ENCODE results near the gene UBTD1.
A peak's percentile ranks its signal among the peaks of the same experiment; 100 is the strongest.

UBTD1 gene

DNA sequence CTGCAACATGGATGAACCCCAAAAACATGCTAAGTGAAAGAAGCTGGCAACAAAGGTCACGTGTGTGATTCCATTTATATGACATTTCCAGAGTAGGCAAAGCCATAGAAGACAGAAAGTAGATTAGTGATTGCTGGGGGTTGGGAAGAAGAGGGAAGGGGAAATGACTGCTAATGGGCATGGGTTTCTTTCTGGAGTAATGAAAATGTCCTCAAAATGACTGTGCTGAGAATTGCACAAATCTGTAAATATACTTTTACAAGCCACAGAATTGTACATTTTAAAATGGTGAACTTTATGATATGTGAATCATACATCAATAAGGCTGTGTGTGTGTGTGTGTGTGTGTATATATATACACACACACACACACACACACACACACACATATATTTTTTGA, 16.3 kb upstream of the UBTD1 start:
- no peak for FAIRE-seq
- no peak for DNase-seq (ENCODE audit: low spot score)

DNA sequence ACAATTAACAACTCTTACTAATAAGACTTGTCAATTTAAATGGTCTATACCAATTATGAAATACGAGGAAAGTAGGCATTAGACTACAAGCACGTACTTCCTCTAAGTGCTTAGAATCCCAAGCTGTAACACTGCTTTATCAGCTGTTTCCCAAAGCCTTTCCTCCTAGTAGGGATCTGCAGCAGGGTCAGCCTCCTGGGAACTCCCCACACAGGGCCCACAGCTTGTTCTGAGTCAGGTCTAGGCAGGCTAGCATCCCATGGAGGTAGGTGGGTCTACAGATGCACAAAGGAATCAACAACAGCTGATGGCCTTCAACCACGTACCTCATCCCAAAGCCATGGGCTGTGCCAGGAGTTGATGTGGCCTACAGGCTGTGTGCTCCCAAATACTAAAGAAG, 15.2 kb upstream of the UBTD1 start:
- no peak for FAIRE-seq
- DNase-seq (ENCODE audit: low spot score), result no peak

DNA sequence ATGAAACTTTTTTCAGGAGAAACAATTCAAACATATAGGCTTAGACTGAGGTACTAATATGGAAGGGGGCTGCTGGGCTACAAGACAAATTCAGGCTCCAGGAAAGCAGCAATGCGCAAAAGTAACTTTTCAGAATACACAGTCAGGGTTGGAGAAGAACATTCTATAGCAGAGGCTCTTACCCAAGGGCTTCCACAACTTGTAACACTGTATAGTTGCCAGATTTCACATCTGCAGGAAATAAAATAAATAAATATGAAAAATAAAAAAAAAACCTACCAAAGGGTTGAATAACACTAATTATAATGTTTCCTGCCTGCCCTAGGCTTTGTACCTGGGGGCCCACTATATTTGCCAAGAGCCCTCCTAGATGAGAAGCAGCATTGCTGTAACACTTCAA, 14.8 kb upstream of the UBTD1 start:
- FAIRE-seq, result no peak
- no peak for DNase-seq (ENCODE audit: low spot score)

DNA sequence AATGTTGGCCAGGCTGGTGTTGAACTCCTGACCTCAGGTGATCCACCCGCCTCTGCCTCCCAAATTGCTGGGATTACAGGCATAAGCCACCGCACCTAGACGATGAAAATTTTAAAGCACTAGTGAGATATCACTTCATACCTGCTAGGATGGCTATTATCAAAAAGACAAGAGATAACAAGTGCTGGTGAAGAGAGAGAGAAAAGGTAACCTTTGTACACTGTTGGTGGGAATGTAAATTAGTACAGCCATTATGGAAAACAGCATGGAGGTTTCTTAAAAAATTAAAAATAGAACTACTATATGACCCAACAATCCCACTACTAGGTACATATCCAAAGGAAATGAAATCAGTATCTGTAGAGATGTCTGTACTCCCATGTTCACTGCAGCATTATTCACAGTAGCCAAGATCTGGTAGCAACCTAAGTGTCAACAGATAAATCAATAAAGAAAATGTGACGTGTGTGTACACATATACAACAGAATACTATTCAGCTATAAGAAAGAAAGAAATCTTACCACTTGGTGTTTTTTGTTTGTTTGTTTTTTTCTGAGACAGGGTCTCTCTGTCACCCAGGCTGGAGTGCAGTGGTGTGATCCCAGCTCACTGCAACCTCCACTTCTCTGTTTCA, 13.0 kb upstream of the UBTD1 start:
- no peak for DNase-seq (ENCODE audit: low spot score)
- FAIRE-seq, result no peak

DNA sequence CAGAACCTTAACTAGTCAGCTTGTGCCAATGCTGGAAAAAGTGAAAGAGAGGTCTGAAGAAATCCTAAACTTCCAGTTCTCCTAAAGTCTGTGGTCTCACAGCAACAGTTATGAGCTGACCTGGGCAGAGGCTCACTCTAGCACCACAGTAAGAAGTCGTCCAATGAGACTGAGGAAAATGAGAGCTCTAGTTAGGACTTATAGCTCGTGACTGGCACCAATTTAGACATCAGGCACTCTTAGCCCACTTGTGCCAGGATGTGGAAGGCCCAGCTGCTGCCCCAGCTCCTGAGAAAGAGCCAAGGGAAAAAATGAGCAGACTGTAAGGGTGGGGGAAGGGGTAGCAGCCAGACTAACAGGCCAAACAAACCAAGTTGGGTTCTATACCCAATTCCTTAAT, 8.1 kb upstream of the UBTD1 start:
- FAIRE-seq, result no peak

DNA sequence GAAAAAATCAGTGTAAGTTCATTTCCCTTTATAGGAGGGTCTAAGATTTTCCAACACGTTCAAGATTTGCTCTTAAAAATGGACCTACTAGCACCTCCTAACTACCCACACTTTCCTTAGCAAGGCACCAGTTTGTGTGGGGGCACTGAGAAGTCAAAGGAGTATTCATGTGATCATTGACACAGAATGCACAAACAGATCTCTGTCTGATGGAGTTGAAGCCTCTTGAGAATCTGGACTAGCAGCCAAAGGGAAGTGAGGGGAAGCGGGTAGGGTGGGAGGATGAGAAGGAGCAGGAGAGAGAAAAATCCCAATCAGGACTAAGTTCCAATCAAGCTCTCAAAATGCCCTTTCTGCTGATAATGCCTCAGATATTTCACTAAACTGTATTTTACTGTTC, 4.6 kb upstream of the UBTD1 start:
- no peak for FAIRE-seq
- DNase-seq (ENCODE audit: low spot score), result no peak

More for the DNA sequence above, 8.1 kb upstream of the UBTD1 start:
- no peak for DNase-seq (ENCODE audit: low spot score)

DNA sequence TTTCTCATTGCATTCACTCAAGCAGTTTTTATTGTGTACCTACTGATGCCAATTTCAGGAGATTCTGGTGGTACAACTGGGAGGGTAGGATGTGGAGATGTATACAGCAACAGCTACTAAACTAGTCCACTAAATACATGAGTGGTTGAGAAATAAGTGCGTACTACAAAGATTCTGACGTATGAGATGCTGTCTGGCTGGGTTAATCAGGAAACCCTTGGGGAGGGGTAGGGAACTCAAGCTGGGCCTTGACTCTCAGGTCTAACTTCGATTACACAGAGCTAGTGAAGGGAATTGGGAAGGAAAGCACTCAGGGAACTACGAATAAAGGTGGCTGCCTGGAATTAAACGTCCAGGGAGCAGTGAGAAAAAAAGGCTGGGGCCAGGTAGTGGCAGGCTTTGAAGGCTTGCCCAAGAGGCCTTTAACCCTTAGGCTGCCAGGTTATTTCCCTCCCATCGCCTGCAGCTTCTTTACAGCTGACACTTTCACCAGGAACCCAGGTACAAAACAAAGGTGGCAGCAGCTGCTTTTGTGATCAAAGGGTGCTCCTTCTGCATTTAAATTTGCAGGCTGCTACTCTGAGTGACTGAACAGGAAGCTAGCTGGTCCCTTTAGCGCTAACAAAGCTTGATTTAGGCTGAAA, 3.7 kb upstream of the UBTD1 start:
- no peak for FAIRE-seq

DNA sequence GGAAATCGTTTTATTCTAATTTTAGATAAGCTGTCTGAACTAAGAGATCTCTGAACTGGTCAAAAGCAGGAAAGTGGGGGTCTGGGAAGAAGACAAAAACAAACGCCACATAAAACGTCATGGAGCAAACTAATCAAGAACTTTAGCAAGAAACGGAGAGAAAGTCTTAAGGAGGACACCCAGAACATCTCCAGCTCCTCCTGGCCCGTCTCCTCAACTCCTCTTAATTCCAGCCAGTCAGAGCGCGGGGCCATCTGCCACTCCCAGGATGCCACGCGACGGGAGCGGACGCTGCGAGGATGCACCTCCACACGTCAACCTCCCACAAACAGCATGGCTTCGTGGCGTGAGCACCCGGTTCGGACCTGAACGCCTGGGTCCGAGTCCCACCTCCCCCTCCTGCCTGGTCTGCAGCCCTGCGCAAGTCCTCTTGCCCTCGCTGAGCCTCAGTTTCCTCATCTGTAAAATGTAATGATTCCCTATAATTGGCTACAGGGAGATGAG, 1.1 kb upstream of the UBTD1 start:
- DNase-seq (ENCODE audit: low spot score) (peak; percentile 82), FAIRE-seq (no peak)

More for the DNA sequence above, 3.7 kb upstream of the UBTD1 start:
- no peak for DNase-seq (ENCODE audit: low spot score)

DNA sequence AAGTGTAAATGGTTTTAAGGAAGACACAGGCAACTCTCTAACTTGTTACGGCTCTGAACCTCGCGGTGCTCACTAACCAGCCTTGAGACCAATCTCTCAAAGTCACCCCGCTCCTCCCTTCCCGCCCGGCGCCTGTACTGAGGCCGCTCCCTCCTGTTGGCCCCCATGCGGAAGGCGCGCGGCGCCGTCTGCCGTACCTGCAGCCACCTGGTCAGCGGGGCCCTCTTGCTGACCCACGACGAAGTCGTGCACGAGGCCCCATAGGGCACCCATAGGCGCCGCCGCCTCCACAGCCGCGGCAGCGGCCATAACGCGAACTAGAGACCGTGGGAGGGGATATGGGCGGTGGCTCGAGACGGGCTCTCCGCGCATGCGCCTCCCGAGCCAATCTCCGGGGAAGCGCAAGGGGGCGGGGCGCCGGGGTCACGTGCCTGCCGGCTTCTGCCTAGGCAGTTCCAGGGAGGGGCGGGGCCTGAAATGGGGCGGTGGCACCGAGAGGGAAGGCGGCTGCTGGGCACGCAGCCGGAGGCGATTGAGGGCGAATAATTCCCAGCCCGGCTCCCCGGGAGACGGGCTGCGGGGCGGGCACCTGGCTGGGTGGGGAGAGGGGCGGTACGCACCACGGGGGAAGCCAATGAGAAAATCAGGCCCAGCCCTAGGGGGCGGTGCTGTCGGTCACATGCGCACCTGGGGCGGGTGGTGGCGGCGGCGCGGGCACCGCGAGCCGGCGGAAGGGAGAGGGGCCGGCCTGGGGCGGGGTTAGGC, 466 bp upstream of the UBTD1 start, which contains the start of gene MMS19:
MMS19 (minus strand) TSS at position 347 of the 765 bp plus-strand sequence; CDS start at position 309, 38 bp downstream.
- FAIRE-seq, result peak; percentile 88
- peak; percentile 98 for DNase-seq (ENCODE audit: low spot score)

DNA sequence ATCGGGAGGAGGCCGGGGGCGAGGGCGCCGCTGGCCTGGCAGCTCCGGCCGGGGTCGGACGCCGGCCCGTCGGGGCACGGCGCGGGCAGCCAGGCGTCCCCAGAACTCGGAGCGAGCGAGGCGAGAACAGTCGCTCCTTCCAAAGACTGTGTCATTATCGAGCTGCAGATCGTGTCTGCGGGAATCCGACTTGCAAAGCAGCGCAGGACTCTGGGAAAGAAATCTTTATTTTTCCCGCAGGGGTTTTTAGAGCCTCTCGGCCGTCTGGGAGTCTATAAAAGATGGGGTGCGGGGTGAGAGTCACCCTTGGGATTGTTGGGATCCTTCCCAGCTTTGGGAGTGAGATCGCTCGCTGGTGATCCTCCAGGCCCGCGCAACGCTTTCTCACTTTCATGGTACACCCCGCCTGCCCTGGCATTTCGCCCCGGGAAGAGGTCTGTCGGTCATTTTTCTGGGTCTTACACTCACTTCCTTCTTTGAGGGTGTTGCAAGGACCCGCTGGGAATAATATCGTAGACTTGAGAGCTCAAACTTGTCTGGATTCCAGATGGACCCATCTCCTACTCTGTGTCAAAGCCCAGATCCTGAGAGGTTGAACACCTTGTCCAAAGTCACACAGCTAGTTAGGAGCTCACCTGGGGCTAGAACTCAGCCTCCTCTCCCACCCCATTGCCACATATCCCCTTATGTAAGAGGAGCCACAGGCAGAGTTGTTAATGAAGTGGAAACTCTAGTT, 1.0 kb downstream of the UBTD1 start:
- FAIRE-seq, result no peak
- DNase-seq (ENCODE audit: low spot score), result peak; percentile 9

DNA sequence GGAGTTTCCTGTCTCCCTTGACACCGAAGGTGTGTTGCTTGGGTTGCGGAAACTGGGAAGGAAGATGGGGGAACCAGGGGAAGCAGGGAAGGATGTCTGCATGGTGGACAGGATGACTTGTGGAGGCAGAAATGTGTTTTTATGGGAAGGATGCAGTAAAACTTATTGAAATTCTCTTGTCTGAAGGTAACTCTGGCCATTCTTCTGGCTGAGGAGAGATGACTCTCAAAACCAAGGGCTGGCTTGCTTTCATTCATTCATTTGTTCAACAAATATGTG, 1.5 kb downstream of the UBTD1 start:
- no peak for FAIRE-seq

DNA sequence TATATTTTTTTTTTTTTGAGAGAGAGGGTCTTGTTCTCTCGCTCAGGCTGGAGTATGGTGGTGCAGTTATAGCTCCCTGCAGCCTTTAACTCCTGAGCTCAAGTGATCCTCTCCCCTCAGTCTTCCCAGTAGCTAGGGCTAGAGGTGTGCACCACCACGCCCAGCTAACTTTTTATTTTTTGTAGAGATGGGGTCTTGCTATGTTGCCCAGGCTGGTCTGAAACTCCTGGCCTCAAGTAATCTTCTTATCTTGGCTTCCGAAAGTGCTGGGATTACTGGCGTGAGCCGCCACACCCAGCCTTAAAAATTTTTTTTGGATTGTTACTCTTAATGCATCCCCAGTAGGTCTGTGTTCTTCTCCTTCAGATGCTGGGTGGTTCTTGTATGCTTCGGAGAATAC, 4.2 kb downstream of the UBTD1 start:
- no peak for FAIRE-seq
- DNase-seq (ENCODE audit: low spot score), result no peak

More for the DNA sequence above, 1.5 kb downstream of the UBTD1 start:
- no peak for DNase-seq (ENCODE audit: low spot score)

DNA sequence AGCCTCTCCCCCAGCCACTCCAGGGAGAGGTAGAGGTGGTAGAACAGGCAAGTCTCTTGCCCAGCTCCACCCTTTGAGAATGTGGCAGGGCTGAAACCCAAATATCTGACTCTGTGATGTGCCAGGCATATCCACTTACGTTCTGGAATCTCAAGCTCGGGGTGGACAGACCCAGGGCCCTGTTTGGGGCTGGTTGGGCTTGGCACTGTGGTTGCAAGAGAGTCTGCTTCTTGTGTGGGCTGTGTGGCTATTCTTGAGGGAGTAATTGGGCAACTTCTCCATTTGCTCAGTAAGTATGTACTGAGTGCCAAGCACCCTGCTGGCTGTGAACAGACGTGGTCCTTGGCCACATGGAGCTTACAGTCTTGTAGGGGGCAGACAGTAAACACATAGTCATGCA, 4.7 kb downstream of the UBTD1 start:
- no peak for DNase-seq (ENCODE audit: low spot score)
- no peak for FAIRE-seq

DNA sequence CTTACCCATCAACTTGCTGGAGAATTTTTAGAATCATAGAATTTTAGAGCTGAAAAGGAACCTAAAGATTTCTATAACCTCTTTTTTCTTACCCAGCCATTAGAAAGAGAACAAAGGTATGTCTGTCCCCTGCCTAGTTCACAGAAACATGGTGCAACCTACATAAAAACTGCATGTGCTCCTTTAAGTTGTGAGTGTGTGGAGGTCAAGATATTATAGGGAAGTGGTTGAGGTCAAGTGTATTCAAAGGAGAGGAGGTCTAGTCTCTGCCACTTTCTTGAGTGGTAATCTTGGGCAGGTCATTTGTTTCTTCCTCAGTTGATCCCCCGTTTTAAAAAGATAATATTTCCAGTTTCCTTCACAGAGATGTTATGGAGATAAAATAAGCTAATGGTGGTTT, 6.4 kb downstream of the UBTD1 start:
- FAIRE-seq (no peak), DNase-seq (ENCODE audit: low spot score) (no peak)

DNA sequence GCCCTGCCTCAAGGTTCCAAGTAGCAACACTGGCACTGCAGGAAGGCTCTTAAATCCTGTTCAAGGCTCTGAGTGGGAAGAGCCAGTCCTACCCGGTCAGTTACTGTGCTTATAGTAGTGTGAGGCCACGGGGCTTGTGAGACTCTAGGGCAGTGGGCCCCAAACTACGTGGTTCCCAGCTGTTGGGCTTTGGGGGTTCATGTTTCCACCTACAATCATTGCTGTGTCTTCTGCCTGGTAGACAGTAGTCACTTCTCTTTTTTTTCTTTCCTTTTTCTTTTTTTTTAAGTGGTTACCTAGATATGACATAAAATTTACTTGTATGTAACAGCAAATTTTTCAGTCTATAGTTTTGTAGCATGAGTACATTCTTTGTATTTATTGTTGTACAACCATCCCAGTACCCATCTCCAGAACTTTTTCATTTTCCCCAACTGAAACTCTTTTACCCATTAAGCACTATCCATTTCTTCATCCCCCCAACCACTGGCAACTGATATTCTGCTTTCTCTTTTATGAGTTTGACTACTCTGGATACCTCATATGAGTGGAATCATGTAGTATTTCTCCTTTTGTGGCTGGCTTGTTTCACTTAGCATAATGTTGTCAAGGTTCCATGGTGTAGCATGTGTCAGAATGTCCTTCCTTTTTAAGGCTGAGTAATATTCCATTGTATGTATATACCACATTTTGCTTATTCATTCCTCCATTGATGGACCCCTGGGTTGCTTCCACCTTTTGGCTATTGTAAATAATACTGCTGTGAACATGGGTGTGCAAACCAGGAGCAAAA, 7.7 kb downstream of the UBTD1 start:
- DNase-seq (ENCODE audit: low spot score), result no peak
- no peak for FAIRE-seq

DNA sequence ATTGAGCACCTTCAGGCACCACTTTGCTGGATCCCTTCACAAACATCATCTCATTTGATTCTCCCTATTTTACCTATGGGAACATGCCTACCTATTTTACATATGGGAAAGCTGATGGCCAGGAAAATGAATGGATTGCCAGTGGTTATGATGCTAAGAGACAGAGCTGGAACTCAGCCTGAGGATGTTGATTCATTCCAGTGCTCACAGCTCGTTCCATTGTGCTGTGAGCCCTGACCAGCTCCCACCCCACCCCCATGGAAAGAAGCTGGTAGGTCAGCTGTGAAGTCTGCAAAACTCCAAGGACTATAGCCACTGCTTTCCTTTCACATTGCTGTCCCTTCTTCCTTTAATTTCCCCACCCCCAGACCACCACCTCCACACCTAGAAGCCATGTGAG, 9.6 kb downstream of the UBTD1 start:
- DNase-seq (ENCODE audit: low spot score), result no peak
- FAIRE-seq, result no peak

DNA sequence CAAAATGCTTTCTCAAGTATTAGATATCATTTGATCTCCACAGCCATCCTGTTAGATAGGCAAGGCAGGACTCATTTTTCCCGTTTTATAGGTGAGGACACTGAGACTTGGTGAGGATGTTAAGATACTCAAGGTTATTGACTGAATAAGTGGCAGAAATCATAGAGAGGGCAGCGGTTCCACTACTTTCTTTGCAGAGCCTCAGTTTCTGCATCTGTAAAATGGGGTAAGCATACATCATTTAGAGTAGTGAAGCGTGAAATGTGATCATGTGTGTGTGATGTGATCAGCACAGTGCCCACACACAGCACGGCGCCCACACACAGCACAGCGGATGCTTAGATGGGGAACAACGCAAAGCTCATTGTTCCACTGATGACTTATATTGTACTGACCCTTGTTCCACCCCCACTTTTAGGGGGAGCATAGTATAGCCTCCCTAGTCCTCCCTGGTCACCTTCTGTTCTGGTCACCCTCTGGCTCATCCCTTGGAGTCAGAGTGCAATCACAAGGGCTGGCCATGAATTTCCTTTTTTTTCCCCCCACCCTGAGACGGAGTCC, 10.5 kb downstream of the UBTD1 start:
- no peak for FAIRE-seq
- DNase-seq (ENCODE audit: low spot score), result no peak

DNA sequence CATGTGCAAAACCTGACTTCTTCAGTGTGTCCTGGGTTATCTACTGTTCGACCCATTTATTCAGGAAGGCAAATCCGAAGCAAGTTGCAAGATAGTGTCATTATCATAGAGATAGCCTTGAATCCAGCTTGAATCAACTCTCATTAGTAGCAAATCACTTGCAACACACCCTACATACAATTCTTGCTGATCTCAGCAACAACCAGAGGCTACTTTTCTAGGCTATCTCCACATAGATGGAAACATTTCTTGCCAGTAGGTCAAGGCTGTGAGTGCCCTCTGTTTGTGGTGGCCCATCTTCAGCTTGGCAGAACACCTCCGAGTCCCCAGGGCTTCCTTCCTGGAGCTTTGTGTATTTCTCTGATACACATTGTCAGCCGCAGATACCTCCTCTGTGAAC, 12.0 kb downstream of the UBTD1 start:
- FAIRE-seq (no peak), DNase-seq (ENCODE audit: low spot score) (no peak)

DNA sequence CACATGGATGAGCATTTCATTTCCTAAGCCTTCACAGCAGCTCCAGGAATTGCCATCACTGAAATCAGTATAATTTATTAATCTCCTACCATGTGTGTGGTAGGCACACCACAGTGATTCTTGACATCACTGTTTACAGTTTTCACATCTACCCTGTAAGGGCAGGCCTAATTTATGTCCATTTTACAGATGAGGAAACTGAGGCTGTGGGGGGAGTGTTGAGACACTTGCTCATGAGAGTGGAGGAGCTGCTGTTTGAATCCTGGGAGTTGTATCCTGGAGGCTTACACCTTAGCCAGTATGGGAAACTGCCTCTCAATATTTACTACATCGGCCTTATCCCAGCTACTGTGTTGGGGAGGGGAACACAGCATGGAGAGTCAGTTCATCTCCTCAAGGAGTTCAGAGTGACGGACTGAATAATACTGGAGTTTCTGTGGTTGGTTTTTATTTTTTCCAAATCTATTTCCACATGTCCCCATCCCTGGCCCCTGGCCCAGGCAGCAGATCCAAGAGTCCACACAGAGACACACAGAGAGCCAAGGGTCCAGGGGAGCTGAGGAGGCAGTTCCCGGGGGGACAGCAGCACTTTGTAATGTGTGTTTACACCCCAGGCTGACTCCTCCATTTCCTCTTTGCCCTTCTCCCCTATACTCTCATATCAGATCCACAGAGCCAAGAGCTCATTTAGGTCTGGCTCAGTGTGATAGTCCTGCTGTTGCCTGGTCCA, 13.2 kb downstream of the UBTD1 start:
- FAIRE-seq (no peak), DNase-seq (ENCODE audit: low spot score) (no peak)

DNA sequence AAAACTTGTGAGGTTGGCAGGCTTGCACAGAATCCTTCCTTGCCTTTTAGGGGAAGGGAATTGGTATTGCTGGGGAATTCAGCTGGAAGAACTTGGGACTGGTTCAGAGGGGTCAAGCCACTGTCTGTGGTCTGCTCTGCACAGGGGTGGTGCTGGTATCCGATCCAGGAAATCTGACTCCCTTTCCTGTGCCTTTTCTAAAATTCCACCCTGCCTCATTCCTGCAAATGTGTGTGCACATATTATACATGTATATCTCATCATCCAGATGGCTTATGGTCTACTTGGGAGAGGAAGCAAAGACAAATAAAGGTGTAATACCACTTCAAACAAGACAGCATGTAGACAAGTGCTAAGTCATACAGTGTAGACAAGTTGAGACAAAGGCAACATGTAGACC, 14.3 kb downstream of the UBTD1 start:
- FAIRE-seq, result no peak
- DNase-seq (ENCODE audit: low spot score), result no peak

Data from urothelium cell line (cell line).